Activated T-cell treated with anti-CD3 and anti-CD28 coated beads for 4 hours (primary cell): Measurements from ENCODE around the gene DEFB127.
"Not testable (repeated sequence)": the region's sequence is repeated elsewhere in the genome, so short reads cannot be mapped to it uniquely, and the experiment has no call there.

ENCODE experiments used
- DNase-seq: peaks from one replicate; pipeline ENCODE4 v3.0.0-alpha.2; 2020

The DEFB127 gene, protein sequence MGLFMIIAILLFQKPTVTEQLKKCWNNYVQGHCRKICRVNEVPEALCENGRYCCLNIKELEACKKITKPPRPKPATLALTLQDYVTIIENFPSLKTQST

DNA sequence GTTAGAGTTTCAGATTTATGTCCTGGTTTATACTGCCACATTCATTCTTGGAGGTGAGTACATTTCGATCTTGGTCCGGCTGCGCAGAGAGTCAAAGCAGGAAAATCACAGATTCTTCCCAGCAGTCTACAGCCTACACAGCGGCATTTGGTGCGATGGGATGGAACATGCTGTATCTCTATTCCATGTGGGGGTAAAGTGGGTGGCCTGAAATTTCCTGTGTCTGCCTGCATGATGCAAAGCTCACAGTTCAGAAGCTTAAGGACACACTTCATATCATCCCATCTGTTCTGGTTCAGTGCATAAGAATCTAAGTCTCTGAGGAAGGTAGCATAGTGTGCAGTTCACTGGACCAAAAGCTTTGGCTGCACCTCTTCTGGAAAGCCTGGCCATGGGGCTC is at the start of gene DEFB127:
TSS of gene DEFB127 (plus strand) at position 301 of the 400 bp plus-strand sequence. CDS start at position 392, 91 bp downstream.
- no peak for DNase-seq

DNA sequence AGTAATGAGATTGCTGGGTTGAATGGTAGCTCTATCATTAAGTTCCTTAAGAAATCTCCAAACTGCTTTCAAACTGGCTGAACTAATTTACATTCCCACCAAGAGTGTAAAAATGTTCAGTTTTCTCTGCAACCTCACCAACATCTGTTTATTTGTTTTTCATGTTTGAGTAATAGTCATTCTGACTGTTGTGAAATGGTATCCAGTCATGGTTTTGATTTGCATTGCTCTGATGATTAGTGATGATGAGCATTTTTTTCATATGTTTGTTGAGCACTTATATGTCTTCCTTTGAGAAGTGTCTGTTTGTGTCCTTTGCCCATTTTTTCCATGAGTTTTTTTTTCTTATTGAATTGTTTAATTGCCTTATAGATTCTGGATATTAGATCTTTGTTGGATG is 44.9 kb upstream of the DEFB127 start:
- no peak for DNase-seq

DNA sequence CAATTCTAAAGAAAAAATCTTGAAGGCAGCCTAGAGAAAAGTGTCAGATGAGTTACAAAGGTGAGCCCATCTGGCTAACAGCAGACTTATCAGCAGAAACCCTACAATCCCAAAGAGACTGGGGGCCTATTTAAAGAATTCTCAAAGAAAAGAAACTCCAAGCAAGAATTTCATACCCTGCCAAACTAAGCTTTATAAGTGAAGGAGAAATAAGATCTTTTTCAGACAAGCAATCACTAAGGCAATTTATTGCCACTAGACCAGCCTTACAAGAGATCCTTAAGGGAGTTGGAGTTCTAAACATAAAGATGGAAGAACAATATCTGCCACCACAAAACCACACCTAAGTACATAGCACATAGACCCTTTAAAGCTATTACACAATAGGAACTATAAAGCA is 39.7 kb upstream of the DEFB127 start:
- DNase-seq, result no peak

DNA sequence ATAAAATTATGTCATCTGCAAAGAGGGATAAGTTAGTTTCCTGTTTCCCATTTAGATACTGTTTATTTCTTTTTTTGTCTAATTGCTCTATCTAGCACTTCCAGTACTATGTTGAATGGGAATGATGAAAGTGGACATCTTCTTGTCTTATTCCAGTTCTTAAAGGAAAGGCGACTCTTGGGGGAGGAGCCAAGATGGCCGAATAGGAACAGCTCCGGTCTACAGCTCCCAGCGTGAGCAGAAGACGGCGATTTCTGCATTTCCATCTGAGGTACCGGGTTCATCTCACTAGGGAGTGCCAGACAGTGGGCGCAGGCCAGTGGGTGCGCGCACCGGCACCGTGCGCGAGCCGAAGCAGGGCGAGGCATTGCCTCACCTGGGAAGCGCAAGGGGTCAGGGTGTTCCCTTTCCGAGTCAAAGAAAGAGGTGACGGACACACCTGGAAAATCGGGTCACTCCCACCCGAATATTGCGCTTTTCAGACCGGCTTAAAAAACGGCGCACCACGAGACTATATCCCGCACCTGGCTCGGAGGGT is 27.4 kb upstream of the DEFB127 start:
- DNase-seq, result not testable (repeated sequence)

DNA sequence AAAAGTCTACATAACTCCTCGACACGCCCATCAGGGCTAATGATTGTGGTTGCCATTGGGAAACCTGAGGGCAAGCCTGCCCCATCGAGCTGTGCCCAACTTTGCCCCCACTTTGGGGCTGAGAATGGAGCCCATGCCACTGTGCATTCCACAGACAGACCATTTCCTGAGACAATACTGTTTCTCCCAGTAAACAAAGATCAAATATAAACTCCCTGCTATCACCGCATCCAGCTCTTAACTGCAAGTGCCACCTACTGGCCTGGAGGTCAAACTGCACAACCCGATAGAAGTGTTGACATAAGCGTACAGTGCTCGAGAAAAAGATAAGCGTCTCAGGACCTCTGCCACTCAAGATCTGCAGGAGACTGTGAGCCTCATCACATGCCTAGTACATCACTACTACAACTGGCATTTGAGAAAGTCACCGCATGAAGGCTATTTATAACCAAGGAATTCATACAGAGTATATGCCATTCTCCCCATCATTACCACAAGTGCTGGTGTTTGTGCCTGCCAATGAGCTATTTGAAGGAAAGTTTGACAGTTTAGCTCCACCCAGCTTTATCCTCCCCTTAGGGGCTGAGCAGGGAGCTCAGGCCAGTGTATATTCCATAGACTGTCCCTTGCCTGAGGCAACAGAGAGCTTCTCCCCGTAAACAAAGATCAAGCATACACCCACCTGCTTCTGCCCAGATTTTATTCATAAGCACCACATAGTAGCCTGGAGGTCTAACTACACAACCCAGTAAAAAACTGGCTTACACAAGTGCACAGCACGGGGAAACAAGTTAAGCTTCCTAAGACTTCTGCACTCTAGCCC is 19.4 kb upstream of the DEFB127 start:
- DNase-seq, result no peak

DNA sequence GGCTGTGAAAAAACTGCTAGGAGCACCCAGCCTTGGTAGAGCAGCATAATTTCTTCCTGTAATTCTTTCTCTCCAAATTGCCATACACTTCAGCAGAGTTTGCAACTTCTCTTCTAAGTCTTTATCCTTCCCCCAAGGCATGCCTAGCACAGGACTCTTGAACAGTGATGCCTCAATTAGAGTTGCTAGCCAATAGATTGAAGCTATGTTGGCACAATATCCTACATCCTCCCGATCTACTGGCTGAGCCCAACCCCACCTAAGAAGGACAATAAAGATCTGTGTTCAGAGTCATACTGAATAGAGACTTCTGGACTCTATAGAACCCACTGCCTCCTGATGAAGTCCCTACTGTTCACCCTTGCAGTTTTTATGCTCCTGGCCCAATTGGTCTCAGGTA is 15.0 kb upstream of the DEFB127 start, which contains the start of gene DEFB126:
TSS of gene DEFB126 (plus strand) at position 301 of the 400 bp plus-strand sequence. CDS start at position 340, 39 bp downstream.
- no peak for DNase-seq

DNA sequence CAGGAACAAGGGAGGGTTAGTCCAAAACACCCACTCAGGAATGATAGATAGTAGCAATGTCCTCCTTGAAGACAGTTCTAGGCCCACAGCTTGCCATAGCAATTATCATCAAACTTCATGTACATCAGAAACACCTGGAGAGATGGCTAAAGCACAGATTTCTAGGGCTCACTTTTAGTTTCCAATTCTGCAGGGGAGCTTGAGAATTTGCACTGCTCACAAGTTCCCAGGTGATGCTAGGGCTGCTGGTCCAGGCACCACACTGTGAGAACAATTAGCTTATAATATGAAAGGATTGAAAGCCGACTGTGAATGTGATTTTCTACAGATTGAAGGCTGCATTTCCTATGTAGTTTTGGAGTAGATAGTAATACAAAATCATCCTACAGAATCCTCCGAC is 11.4 kb upstream of the DEFB127 start:
- no peak for DNase-seq

DNA sequence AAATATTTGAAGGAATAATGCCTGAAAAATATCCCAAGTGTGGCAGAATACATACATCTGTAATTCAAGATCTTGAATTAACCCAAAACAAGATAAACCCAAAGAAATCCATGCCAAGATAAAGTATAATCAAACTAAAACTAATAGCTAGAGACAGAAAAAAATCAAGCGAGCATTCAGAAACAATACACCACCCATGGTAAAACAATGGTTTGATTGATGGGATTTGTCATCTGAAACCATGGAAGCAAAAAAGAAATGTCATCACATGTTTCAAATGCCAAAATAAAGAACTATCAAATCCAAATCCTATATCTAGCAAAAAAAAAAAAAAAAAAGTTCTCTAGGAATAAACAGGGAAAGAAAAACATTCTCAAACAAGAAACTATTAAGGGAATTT is 5.1 kb upstream of the DEFB127 start:
- no peak for DNase-seq

DNA sequence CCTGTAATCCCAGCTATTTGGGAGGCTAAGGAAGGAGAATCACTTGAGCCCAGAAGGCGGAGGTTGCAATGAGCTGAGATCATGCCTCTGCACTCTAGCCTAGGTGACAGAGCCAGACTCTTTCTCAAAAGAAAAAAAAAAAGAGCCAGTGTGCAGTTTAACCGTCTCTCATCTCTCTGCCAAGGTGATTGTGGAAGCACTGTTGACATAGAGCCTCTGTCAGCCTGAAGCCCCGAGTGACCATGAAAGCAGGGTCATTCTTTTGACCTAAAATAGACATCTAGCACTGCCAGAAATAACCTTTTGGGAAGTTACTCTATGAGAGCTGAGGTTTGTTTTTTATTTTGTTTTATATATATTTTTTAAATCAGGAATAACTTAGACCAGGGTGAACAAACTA is 7.4 kb downstream of the DEFB127 start:
- no peak for DNase-seq

DNA sequence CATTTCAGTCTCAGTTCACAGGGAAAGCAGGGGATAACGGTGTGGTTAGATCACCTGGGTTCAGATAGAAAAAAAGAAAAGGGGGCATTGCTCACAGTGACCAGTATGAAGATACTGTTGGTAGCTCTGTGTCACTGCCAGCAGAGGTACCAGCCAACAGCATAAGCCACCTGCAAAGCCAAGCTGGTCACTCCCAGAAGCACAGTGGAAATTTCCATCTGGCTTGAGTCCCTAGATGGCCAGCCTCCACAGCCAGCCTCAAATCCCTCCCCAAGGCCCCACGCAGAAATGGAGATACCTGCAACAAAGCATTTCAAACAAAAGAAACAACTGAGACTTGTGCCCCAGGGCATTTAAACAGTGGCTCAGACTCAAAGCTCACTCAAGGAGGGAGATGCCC is 11.6 kb downstream of the DEFB127 start:
- DNase-seq, result no peak

DNA sequence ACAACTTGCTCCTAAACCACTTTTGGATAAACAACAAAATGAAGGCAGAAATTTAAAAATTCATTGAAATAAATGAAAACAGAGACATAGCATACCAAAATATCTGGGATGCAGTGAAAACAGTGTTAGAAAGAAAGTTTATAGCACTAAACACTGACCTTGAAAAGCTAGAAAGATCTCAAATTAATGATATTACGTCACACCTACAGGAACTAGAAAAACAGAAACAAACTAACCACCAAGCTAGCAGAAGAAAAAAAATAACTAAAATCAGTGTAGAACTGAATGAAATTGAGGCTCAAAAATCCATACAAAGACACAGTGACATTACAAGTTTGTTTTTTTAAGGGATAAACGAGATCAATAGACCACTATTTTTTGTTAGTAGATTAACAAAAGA is 27.0 kb downstream of the DEFB127 start:
- no peak for DNase-seq

DNA sequence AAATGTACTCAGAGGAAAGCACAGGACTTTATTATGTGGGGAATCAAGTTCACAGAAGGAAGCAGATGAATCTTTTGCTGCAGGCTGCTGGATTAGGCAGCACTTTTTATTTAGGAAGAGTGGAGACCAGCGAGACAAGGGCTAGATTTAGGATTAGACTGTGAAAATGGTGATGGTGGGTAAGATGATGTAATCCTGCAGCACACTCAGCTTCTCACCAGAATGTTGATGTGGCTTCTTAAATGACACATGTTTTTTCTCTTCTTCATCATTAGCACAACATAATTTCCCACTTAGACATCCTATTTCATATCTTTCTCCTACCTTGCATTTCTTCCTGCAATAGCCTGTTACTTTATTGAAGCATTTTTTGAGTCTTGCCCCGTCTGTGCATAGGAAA is 30.5 kb downstream of the DEFB127 start:
- DNase-seq, result no peak

DNA sequence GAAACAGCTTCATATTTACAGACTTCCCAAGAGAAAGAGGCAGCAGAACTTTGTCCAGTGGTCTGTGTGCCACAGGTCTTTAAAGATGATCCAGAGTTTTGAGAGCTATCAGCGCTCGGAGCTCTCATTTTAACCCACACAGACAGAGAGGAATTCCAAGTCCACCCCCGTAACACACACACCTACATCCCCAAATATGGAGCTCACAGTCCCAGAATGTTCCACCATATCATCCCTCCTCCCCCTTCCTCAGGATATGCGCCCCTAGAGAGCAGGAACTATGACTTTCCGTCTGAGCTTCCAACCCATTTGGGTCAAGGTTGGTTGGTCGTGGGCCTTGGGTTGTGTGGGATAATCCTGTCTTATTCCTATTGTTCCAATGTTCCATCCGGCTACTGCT is 32.4 kb downstream of the DEFB127 start, which contains the start of gene DEFB128:
TSS of gene DEFB128 (minus strand) at position 101 of the 400 bp plus-strand sequence. CDS start at position 13, 88 bp downstream.
- no peak for DNase-seq

DNA sequence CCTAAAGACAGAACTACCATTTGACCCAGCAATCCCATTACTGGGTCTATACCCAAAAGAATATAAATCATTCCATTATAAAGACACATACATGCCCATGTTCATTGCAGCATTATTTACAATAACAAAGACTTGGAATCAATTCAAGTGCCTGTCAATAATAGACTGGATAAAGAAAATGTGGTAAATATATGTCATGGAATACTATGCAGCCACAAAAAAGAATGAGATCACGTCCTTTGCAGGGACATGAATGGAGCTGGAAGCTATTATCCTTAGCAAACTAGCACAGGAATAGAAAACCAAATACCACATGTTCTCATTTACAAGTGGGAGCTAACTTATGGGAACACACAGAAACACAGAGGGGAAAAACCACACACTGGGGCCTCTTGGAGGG is 41.0 kb downstream of the DEFB127 start:
- no peak for DNase-seq

DNA sequence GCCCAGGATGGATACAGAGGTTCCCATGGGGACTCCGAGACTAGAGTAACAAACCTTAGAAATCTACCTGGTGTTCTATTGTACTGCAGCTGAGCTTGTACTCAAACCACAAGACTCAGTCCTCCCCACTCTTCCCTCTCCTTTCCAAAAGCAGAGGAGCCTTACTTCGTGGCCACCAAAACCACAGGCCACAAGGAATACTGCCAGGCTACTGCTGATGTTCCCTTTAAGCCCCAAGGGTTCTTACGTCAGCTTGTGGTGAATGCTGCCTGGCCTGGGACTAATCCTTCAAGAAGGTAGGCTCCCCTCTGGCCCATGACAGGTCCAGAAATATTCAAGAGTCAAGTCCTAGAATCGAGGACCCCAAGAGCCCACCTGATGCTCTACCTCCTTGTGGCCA is 42.7 kb downstream of the DEFB127 start:
- no peak for DNase-seq

DNA sequence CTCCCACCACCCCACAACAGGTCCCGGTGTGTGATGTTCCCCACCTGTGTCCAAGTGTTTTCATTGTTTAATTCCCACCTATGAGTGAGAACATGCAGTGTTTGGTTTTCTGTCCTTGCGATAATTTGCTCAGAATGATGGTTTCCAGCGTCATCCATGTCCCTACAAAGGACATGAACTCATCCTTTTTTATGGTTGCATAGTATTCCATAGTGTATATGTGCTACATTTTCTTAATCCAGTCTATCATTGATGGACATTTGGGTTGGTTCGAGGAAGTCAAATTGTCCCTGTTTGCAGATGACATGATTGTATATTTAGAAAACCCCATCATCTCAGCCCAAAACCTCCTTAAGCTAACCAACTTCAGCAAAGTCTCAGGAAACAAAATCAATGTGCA is 46.4 kb downstream of the DEFB127 start:
- DNase-seq, result not testable (repeated sequence)
